Stimulated activated CD4-positive, alpha-beta T cell treated with anti-CD3 and anti-CD28 coated beads, Interleukin-15, amount 100 ng/mL, for 24 hours (primary cell): ENCODE measurements around the gene ODAPH.

ENCODE experiments used
- DNase-seq: peaks from one replicate; pipeline ENCODE4 v3.0.0-alpha.2; 2020

Gene ODAPH

GRCh38 chr4:75545526-75545925 is 10.3 kb upstream of the ODAPH start:
- no peak for DNase-seq

GRCh38 chr4:75547647-75548387 is 8.0 kb upstream of the ODAPH start:
- DNase-seq, result no peak

GRCh38 chr4:75549019-75549418 is 6.8 kb upstream of the ODAPH start:
- DNase-seq, result no peak

GRCh38 chr4:75552452-75552851 is 3.4 kb upstream of the ODAPH start:
- DNase-seq, result no peak

- no peak for DNase-seq
Measured at GRCh38 chr4:75557696-75558095, 1.8 kb downstream of the ODAPH start.

GRCh38 chr4:75561789-75562188 is 5.9 kb downstream of the ODAPH start:
- no peak for DNase-seq

- DNase-seq, result no peak
Measured at GRCh38 chr4:75564023-75564422, 8.2 kb downstream of the ODAPH start.

- no peak for DNase-seq
Measured at GRCh38 chr4:75565481-75565880, 9.6 kb downstream of the ODAPH start.

- no peak for DNase-seq
Measured at GRCh38 chr4:75566911-75567310, 11.0 kb downstream of the ODAPH start.

GRCh38 chr4:75567725-75568124 is 11.9 kb downstream of the ODAPH start:
- DNase-seq, result no peak

- DNase-seq, result no peak
Measured at GRCh38 chr4:75584067-75584466, 28.2 kb downstream of the ODAPH start.

- no peak for DNase-seq
Measured at GRCh38 chr4:75593393-75593792, 37.5 kb downstream of the ODAPH start.

GRCh38 chr4:75596061-75596460 is 40.2 kb downstream of the ODAPH start:
- no peak for DNase-seq

- DNase-seq, result no peak
Measured at GRCh38 chr4:75598390-75598789, 42.5 kb downstream of the ODAPH start.

GRCh38 chr4:75599647-75600046 is 43.8 kb downstream of the ODAPH start:
- no peak for DNase-seq

GRCh38 chr4:75605928-75606327 is 50.1 kb downstream of the ODAPH start:
- DNase-seq, result no peak

GRCh38 chr4:75612306-75612705 is 56.4 kb downstream of the ODAPH start:
- no peak for DNase-seq
